Hepatocyte (in vitro differentiated cells): ENCODE results near the gene SP3. TPM values are rescaled to one million over a fixed set of nuclear protein-coding genes. Genes with fewer than 3 reads are reported as not detected.
A peak's percentile ranks its signal among the peaks of the same experiment; 100 is the strongest.

Source experiments
- DNase-seq: peaks from one replicate; pipeline ENCODE4 v3.0.0-alpha.2; 2016; ENCODE audit warnings: low spot score
- H2AFZ ChIP-seq: fragments of 200-600 bp; sonication (generic); 2 replicates; pipeline ENCODE4 v1.6.0; 2016; ENCODE audit warnings: antibody characterized with exemption, mild to moderate bottlenecking
- H3K27ac ChIP-seq: fragments of 200-600 bp; sonication (generic); 2 replicates; pipeline ENCODE4 v1.5.1; 2016; ENCODE audit warnings: mild to moderate bottlenecking
- H3K27me3 ChIP-seq: fragments of 200-600 bp; sonication (generic); 2 replicates; pipeline ENCODE4 v1.6.1; 2016
- H3K36me3 ChIP-seq: fragments of 200-600 bp; sonication (generic); replicated peaks from 2 replicates; pipeline ENCODE4 v1.5.1; 2016; ENCODE audit warnings: low read depth; ENCODE audit not compliant: insufficient read depth
- H3K4me1 ChIP-seq: fragments of 200-600 bp; sonication (generic); 2 replicates; pipeline ENCODE4 v1.5.1; 2016; ENCODE audit warnings: mild to moderate bottlenecking, moderate library complexity; ENCODE audit not compliant: insufficient read depth
- H3K4me2 ChIP-seq: fragments of 200-600 bp; sonication (generic); 2 replicates; pipeline ENCODE4 v1.6.0; 2016
- H3K4me3 ChIP-seq: fragments of 200-600 bp; sonication (generic); 2 replicates; pipeline ENCODE4 v1.5.1; 2016; ENCODE audit warnings: mild to moderate bottlenecking
- H3K79me2 ChIP-seq: fragments of 200-600 bp; sonication (generic); 2 replicates; pipeline ENCODE4 v1.6.0; 2017; ENCODE audit warnings: mild to moderate bottlenecking
- H3K9me2 ChIP-seq: fragments of 200-600 bp; sonication (generic); replicated peaks from 2 replicates; pipeline ENCODE4 v1.6.0; 2017; ENCODE audit warnings: mild to moderate bottlenecking; ENCODE audit not compliant: insufficient read depth
- H3K9me3 ChIP-seq: fragments of 200-600 bp; sonication (generic); 2 replicates; pipeline ENCODE4 v1.5.1; 2016; ENCODE audit warnings: low read depth, mild to moderate bottlenecking
- H4K20me1 ChIP-seq: fragments of 200-600 bp; sonication (generic); 2 replicates; pipeline ENCODE4 v1.6.0; 2016; ENCODE audit warnings: mild to moderate bottlenecking; ENCODE audit not compliant: insufficient read depth, poor library complexity, severe bottlenecking
- EZH2 ChIP-seq: fragments of 200-600 bp; sonication (generic); IDR thresholded peaks from 2 replicates; pipeline ENCODE4 v1.6.1; 2016; ENCODE audit warnings: antibody characterized with exemption, mild to moderate bottlenecking, borderline replicate concordance
- EZH2phosphoT487 ChIP-seq: fragments of 200-600 bp; sonication (generic); IDR thresholded peaks from one replicate; pipeline ENCODE4 v1.6.1; 2018; ENCODE audit warnings: antibody characterized with exemption, mild to moderate bottlenecking, low read depth, moderate library complexity; ENCODE audit not compliant: unreplicated experiment, severe bottlenecking
- WGBS: methylation state at CpG from one replicate; pipeline ENCODE4 v1.1.6; 2016; ENCODE audit warnings: low lambda C conversion rate; ENCODE audit errors: missing lambda C conversion rate; 5-methylcytosine and 5-hydroxymethylcytosine counted together
- polyA plus RNA-seq: library from polyadenylated mRNA; unstranded; fragments of >200 nt; fragmentation: Nextera tagmentation; extraction: Ambion mirVana; gene quantifications from 2 replicates; pipeline ENCODE4 v1.2.1, GENCODE V29; 2016
- total RNA-seq: library from RNA; depleted of rRNA; stranded (reverse); fragments of >200 nt; gene quantifications from 2 replicates; pipeline ENCODE4 v1.2.3, GENCODE V29; 2014
- TF ChIP-seq, protein P1 (sequence below): fragments of 200-600 bp; sonication (generic); IDR thresholded peaks from 2 replicates; pipeline ENCODE4 v1.5.1; 2016; ENCODE audit warnings: antibody characterized with exemption, mild to moderate bottlenecking; ENCODE audit not compliant: poor library complexity

SP3 gene
- total and polyA plus RNA-seq, 2 experiments from 2014 or later: 37.2 to 133 TPM

- Histone ChIP-seq H3K27me3 (no peaks in the 10 kb centered on the region), H4K20me1 (peaks cover 80% of the 10 kb centered on the region), H3K4me2 (no peak overlapping the region), H2AFZ (no peak overlapping the region), H3K79me2 (peaks cover 100% of the 10 kb centered on the region), H3K9me3 (no peaks in the 10 kb centered on the region), H3K4me3 (no peak overlapping the region), H3K36me3 (no peaks in the 10 kb centered on the region), H3K27ac (peak overlapping the region; percentile 12), H3K9me2 (no peaks in the 10 kb centered on the region), H3K4me1 (peaks cover 9% of the 10 kb centered on the region)
- TF ChIP-seq, protein P1, sequence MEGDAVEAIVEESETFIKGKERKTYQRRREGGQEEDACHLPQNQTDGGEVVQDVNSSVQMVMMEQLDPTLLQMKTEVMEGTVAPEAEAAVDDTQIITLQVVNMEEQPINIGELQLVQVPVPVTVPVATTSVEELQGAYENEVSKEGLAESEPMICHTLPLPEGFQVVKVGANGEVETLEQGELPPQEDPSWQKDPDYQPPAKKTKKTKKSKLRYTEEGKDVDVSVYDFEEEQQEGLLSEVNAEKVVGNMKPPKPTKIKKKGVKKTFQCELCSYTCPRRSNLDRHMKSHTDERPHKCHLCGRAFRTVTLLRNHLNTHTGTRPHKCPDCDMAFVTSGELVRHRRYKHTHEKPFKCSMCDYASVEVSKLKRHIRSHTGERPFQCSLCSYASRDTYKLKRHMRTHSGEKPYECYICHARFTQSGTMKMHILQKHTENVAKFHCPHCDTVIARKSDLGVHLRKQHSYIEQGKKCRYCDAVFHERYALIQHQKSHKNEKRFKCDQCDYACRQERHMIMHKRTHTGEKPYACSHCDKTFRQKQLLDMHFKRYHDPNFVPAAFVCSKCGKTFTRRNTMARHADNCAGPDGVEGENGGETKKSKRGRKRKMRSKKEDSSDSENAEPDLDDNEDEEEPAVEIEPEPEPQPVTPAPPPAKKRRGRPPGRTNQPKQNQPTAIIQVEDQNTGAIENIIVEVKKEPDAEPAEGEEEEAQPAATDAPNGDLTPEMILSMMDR: no peak
- TF ChIP-seq EZH2phosphoT487 (no peak), EZH2 (no peak)
- DNase-seq: no peak
Measured at GRCh38 chr2:173922068-173922467, 43.1 kb downstream of the SP3 start.

- no peak overlapping the region for H3K4me2 ChIP-seq
- no peaks in the 10 kb centered on the region for H3K9me3 ChIP-seq
- H3K27me3 ChIP-seq: no peaks in the 10 kb centered on the region
- peaks cover 36% of the 10 kb centered on the region for H4K20me1 ChIP-seq
- no peaks in the 10 kb centered on the region for H3K9me2 ChIP-seq
- H3K4me1 ChIP-seq: no peaks in the 10 kb centered on the region
- 63% methylated on average over 3 of the region's 3 CpGs for WGBS
- H3K27ac ChIP-seq: no peak overlapping the region
- H3K79me2 ChIP-seq: peaks cover 64% of the 10 kb centered on the region
- no peaks in the 10 kb centered on the region for H3K36me3 ChIP-seq
- H2AFZ ChIP-seq: no peak overlapping the region
- no peak for TF ChIP-seq EZH2phosphoT487
- TF ChIP-seq, protein P1: no peak
- no peak for TF ChIP-seq EZH2
- no peak overlapping the region for H3K4me3 ChIP-seq
- no peak for DNase-seq
Measured at GRCh38 chr2:173914055-173914927, 50.9 kb downstream of the SP3 start.

DNA sequence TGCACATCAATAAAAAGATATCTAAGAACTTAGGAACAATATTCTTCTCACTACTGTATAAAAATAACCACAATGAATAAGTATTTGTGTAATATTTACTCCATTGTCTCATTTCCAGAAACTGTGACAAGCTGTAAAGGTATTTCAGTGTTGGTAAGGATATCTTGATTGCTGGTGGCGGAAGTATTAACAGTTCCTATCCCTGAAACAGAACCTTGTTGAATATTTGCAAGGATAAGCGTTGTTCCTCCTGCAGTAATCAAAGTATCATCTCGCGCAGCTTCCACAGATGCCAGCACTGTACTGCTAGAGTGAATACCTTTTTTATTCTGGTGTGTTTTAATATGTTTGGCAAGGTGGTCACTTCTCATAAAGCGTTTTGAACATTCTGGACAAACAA is 55.3 kb downstream of the SP3 start:
- Histone ChIP-seq H3K4me1 (no peaks in the 10 kb centered on the region), H3K36me3 (no peaks in the 10 kb centered on the region), H3K27ac (no peak overlapping the region), H2AFZ (no peak overlapping the region), H3K4me3 (no peak overlapping the region), H3K4me2 (no peak overlapping the region), H3K79me2 (peaks cover 25% of the 10 kb centered on the region), H3K27me3 (no peaks in the 10 kb centered on the region), H4K20me1 (peaks cover 22% of the 10 kb centered on the region), H3K9me3 (no peaks in the 10 kb centered on the region), H3K9me2 (no peaks in the 10 kb centered on the region)
- WGBS: 98% methylated on average over 5 of the region's 5 CpGs
- TF ChIP-seq, protein P1: no peak
- TF ChIP-seq EZH2: no peak
- TF ChIP-seq EZH2phosphoT487: no peak
- DNase-seq: no peak
